GM19463 (cell line): ENCODE data around the gene BEND2.
"Not testable (repeated sequence)": the region's sequence is repeated elsewhere in the genome, so short reads cannot be mapped to it uniquely, and the experiment has no call there.

ENCODE experiments used
- ATAC-seq: cut with Tn5 transposase; IDR thresholded peaks from one replicate; pipeline ENCODE4 v1.9.1; 2021; ENCODE audit warnings: mild to moderate bottlenecking, moderate library complexity; ENCODE audit not compliant: unreplicated experiment

BEND2 gene

GRCh38 chrX:18220786-18221185 is at the start of gene BEND2:
Gene BEND2 (minus strand): TSS chrX:18220886. CDS start chrX:18220750, 136 bp downstream.
- ATAC-seq, result no peak

DNA sequence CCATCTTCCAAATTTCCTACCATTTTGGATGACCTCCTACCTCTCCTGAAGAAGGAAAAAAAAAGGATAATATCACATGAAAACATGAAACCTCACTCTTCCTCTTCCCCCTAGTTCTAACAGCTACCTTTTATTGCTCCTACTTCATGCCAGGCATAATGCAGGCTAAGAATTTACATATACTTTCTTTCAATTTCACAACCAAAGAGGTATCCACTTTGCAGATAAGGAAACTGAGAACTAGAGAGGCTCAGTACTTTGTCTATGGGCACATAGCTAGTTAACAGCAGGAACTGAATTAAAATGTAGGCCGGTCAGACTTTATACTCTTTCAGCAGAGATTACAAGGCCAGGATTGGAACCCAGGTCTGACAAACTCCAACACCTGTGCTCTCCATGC is 34.4 kb upstream of the BEND2 start:
- ATAC-seq, result no peak

DNA sequence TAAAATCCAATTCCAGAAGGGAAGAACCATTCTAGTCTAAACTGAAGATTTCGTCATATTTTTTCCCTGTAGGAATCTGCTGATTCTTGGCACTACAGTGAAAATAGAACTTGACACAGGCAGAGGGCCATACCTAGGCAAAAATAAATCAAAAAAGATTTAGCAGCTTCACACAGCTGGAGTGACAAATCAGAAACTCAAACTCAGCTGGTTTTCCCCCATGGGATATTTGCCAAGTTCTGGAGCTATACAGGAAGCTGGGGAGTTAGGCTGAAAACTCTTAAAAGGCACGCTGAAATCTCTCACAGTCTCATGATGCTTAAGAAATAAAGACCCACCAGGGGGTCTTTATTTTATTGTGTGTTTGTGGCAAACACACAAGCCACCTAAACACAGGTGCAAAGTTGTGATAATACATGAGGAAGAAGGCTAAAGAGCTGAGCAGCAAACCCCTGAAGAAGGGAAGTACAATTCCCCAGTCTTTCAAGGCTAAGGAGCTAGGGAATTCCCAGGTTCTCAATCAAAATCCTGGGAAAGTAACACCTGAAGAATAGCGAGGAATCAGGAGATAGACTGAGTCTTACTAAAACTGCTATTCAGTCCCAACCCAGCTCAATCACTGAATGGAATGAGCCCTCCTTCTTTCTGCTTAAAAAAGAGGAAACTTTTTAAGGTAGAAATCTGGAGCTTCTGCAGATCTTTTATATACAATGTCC is 32.1 kb upstream of the BEND2 start:
- ATAC-seq, result no peak

DNA sequence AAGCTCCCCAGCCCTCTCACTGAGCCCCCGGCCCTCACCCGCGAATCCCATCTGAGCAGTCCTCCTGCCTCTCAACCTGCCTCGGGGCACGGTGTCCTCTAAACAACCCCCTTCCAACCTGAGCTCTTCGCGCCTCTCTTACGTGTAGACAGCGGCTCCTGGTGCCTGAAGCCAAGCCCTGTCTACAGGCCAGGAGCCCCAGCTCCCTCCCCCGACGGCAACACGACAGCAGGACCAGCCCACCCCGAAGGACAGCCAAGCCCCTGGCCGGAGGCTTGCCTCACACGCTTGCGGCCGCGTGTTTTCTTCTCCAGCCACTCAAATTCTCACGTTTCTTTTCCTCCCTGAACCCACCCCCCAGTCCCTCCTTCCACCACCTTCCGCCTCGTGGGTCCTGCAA is 9.0 kb upstream of the BEND2 start:
- ATAC-seq, result not testable (repeated sequence)

- no peak for ATAC-seq
These were observed 7.4 kb upstream of the BEND2 start for GRCh38 chrX:18228069-18228468.

DNA sequence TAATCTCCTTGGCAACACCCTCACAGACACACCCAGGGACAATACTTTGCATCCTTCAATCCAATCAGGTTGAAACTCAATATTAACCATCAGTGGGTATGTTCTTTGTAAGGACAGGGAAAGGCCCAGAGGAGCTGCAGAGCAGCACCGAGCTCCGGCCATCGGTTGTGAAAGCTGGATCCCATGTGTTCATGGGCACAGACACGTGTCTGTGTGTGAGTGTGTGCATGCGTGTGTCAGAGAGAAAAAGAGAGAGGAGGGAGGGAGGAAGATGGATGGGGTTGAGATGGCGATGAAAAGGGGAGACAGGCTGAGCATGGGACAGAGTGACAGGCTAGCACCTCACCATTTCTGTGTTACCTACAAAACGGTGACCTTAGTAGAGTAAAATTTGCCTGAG is 6.8 kb upstream of the BEND2 start:
- ATAC-seq, result no peak

DNA sequence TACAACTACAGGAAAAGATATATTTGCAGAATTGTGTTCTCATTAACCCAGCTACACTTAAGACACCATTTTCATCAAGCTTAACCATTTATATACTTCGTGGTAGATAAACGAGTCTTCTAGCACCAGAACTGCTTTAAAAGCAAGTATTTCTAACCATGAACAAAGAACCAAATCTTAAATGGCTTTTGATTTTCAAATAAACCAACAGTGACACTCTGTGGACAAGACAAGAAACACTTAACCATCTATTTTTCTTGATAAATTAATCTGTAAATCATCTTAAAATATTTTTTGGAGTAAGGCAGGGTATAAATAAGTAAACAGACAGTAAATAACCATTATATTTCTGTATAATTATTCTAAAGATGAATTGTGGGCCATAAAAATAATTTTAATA is 10.2 kb downstream of the BEND2 start:
- ATAC-seq, result no peak

GRCh38 chrX:18206657-18207056 is 14.0 kb downstream of the BEND2 start:
- ATAC-seq, result no peak

GRCh38 chrX:18203631-18204030 is 17.1 kb downstream of the BEND2 start:
- no peak for ATAC-seq

DNA sequence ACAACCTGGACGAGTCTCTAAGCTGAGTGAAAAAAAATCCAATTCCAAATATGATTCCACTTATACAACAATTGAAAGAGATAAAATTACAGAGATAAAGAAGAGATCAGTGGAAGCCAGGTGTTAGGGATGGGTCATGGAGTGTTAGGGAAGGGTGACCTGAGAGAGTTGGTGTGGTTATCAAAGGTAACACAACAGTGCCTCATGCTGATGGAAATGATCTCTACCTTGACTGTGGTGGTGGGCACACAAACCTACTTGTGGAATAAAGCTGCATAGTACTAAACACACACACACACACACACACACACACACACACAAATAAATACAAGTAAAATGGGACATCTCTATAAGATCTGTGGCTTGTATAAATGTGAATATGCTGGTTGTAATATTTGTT is 26.0 kb downstream of the BEND2 start:
- ATAC-seq, result no peak

- ATAC-seq, result no peak
These were observed 41.2 kb downstream of the BEND2 start for GRCh38 chrX:18179446-18179845.

- ATAC-seq, result no peak
These were observed 45.7 kb downstream of the BEND2 start for GRCh38 chrX:18174971-18175370.

DNA sequence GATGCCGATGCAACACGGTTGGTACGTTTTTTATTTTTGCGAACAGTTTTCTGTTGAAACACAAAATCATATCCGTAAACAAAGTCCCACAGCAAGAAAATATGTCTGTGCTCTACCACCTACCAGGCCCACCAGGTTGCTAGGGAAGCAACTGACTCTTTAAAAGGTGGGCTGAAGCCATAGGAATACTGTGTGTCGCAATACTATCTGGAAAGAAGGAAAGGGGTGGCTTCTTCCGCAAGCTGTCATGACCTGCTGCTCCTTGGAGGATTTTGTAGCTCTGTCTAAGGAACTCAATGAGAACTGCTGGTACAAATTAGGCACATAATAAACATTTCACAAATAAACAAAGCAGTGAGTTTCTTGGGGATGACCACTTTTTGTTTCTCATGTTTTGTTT is 46.5 kb downstream of the BEND2 start:
- no peak for ATAC-seq

GRCh38 chrX:18173494-18174180 is 47.0 kb downstream of the BEND2 start:
- ATAC-seq, result no peak

- ATAC-seq, result no peak
These were observed 47.7 kb downstream of the BEND2 start for GRCh38 chrX:18172970-18173369.

DNA sequence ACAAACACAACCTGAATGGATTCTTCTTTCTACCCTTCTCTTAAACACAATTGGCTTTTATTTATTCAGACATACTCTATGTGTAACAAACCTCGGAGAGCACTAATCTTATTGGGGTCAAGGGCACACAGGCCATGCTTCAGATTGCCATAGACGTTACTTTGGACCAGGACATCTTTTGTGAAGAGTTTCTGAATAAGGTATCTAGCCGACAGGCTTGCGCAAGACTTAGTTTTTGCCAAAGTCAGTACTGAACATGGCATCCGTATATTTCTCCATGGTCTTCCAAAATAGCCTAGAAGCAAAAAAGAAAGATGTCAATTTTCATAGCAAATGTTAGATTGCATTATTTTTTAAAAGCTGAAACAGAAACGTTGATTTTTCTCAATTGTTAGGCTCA is 49.8 kb downstream of the BEND2 start:
- ATAC-seq, result no peak

DNA sequence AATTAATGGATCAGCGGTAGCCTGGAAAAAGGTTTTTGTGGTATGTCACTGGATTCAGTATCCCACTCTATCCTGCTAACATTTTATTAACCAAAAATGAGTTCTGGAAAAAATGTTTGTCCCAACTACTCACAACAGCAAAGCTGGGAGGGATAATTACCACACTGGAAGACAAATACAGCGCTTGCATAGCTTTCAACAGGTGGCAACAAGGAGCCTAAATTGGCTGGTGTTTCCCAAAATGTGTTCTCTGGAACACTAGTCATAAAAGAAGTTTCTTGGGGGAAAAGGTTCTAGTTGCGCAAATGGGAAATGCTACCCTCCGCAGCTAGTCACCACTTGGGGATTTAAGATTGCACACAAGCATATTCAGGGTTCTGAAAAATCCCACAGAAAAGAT is 54.6 kb downstream of the BEND2 start:
- no peak for ATAC-seq

DNA sequence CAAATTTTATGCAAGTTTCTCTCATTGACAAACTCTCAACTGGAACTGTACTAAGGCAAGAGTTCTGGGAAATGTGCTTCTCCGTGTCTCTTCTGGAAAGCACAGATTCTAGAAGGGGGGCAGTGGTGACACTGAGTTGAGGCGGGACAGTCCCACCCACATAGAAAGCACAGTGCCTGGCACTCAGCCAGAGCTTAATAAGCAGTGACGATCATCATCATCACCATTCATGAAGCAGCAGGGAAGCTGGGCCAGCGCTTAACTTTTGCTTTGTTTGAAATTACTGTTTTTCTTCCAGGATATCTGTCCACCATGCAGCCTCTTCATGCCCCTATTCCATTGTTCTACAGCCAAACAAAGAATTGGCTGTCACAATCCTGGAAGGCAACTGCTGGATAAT is 60.3 kb downstream of the BEND2 start:
- no peak for ATAC-seq

DNA sequence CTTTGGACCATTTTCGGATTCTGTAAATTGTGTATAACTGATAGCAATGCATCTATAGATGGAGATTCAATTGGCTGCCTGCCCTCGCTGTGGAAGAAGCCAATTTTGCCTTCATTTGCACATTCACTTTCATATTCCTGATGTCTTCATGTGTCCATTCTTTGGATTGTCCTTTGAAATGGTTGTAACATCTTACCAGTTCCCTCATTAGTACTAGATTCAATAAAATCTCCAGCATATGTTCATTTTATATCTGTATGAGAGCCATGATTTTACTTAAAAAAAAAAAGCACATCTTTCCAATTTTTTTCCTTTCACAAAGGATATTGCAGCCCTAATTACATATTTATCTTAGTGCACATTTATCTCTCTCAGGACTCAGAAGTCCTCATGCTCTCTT is 61.7 kb downstream of the BEND2 start:
- ATAC-seq, result no peak

- ATAC-seq, result no peak
These were observed 69.0 kb downstream of the BEND2 start for GRCh38 chrX:18151649-18152048.

- no peak for ATAC-seq
These were observed 69.5 kb downstream of the BEND2 start for GRCh38 chrX:18151157-18151556.

GRCh38 chrX:18149454-18149853 is 71.2 kb downstream of the BEND2 start:
- no peak for ATAC-seq

GRCh38 chrX:18146954-18147353 is 73.7 kb downstream of the BEND2 start:
- ATAC-seq, result no peak
